Ovary (tissue), 9 donors: ENCODE results near the gene PJA1. TPM values are rescaled to one million over a fixed set of nuclear protein-coding genes. Genes with fewer than 3 reads are reported as not detected.
A peak's percentile ranks its signal among the peaks of the same experiment; 100 is the strongest.

Experiments used
- DNase-seq, 5 donors: peaks; one replicate each; pipeline ENCODE4 v3.0.0-alpha.2; 2019 to 2020
- H3K27ac ChIP-seq, 2 donors: fragments of 200-600 bp; one replicate each; pipeline versions ENCODE4 v1.5.1 to v1.8.0; 2019 to 2022
- H3K27me3 ChIP-seq: fragments of 200-600 bp; one replicate; pipeline ENCODE4 v1.8.0; 2022
- H3K36me3 ChIP-seq: fragments of 200-600 bp; sonication (generic); one replicate; pipeline ENCODE4 v1.5.1; 2019
- H3K4me1 ChIP-seq: one replicate; pipeline ENCODE4 v1.8.1; 2013; ENCODE audit warnings: mild to moderate bottlenecking, moderate library complexity; ENCODE audit not compliant: insufficient read depth
- H3K4me3 ChIP-seq: fragments of 200-600 bp; sonication (generic); one replicate; pipeline ENCODE4 v1.5.1; 2017
- H3K9me3 ChIP-seq, 2 donors: fragments of 200-600 bp in 1 of 2; sonication (generic) in 1 of 2; one replicate each; pipeline versions ENCODE4 v1.5.1 to v1.8.1; 2013 to 2019; ENCODE audit warnings: mild to moderate bottlenecking in 1 of 2, moderate library complexity in 1 of 2
- CTCF ChIP-seq, 3 donors: fragments of 450-650 bp in 2 of 3; fragments of 200-600 bp in 1 of 3; IDR thresholded peaks; one replicate each; pipeline versions ENCODE4 v1.5.1 to v1.8.0; 2016 to 2022; ENCODE audit warnings: antibody characterized with exemption in 3 of 3, mild to moderate bottlenecking in 1 of 3
- EP300 ChIP-seq: sonication (generic); formaldehyde crosslinking; IDR thresholded peaks from one replicate; pipeline ENCODE4 v1.6.1; 2017; ENCODE audit warnings: antibody characterized with exemption
- POLR2A ChIP-seq: fragments of 450-650 bp; IDR thresholded peaks from one replicate; pipeline ENCODE4 v1.6.1; 2017; ENCODE audit warnings: antibody characterized with exemption, mild to moderate bottlenecking, moderate library complexity
- WGBS, 3 donors: extraction: QIAGEN DNeasy Blood & Tissue Kit in 1 of 3; methylation state at CpG; one replicate each; pipeline versions ENCODE4 v1.1.5 to v1.1.7; 2013 to 2017; 5-methylcytosine and 5-hydroxymethylcytosine counted together
- intact Hi-C, 4 donors: fragments of 100-400 bp; cut with DNase I; formaldehyde crosslinking; loops; one replicate each; pipeline versions ENCODE4 v1.11.0 to v1.15.1; 2022 to 2023
- polyA plus RNA-seq, 2 donors: library from polyadenylated mRNA; stranded (reverse); fragments of 200-250 nt in 1 of 2; fragments of 350-450 nt in 1 of 2; fragmentation: Illumina TruSeq in 1 of 2; extraction: RNeasy Lipid Tissue Mini Kit (QIAGEN cat#74804) in 1 of 2; gene quantifications; one replicate each; pipeline ENCODE4 v1.2.3, GENCODE V29; 2013 to 2014
- total RNA-seq, 7 donors: library from RNA; depleted of rRNA in 2 of 7; stranded (reverse); fragments of >200 nt in 2 of 7; fragmentation: NEBNext Ultra II Directional in 3 of 7; extraction: Animal tissue kit (Norgen Biotek cat#: 25700) in 3 of 7; gene quantifications; one replicate each; pipeline versions ENCODE4 v1.1.0 to v1.2.4, GENCODE V29; 2016 to 2023
- donor health status: DM: no; HTN: no; CAD: no; lungs with moderate emphysema.
- donor health status: DM: no; HTN: no; CAD: no.
- donor health status: Bipolar disorder and iron deficiency.
- donor health status: DM: yes; HTN: yes; CAD: no.
- donor health status: DM: no; HTN: no; CAD: no.
- donor health status: DM: yes; HTN: yes; CAD: no.

PJA1 gene
- total and polyA plus RNA-seq, 9 donors: 17.2 to 68.0 (median 51.1) TPM

DNA sequence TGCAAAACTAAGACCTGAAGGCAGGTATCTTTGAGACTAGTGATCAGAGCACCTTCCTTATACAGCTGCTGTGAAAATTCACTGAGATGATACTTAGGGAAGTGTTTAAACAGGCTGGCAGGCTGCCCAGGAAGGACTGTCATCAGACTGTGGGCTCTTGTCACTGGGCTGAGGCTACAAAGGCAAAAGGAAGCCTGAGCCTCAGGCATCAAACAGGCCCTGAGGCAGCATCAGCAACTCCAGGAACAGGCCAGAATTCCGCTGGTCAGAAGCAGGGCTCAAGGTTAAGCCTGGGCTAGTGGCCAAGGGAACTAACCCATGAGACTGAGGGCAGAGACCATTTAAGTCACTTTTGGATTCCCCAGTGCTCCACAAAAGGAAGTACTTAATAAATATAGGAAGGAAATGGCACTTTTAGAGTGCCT lies 12.8 kb downstream of the PJA1 start:
- H3K27ac ChIP-seq: no peak overlapping the region
- WGBS, 3 donors: 12 to 40% (median 36%) methylated on average over 1 of the region's 1 CpG
- peak in 4 of 5 donors; percentile 15 to 46 (median 44) for DNase-seq

GRCh38 chrX:69151866-69152284 lies 13.4 kb downstream of the PJA1 start:
- WGBS, 3 donors: 74 to 89% (median 87%) methylated on average over 2 of the region's 2 CpGs
- intact Hi-C loops: no loop called here

More for the DNA sequence above, 12.8 kb downstream of the PJA1 start:
- Histone ChIP-seq H3K9me3 (no peaks in the 10 kb centered on the region), H3K4me1 (no peaks in the 10 kb centered on the region), H3K4me3 (no peak overlapping the region), H3K36me3 (no peaks in the 10 kb centered on the region), H3K27me3 (no peaks in the 10 kb centered on the region)
- intact Hi-C loops: no loop called here
- TF ChIP-seq EP300: no peak
- no peak for TF ChIP-seq POLR2A
- TF ChIP-seq CTCF (IDR thresholded peaks at IDR 0.05): no peak

GRCh38 chrX:69150281-69150960 lies 14.8 kb downstream of the PJA1 start:
- no peaks in the 10 kb centered on the region for H3K4me1 ChIP-seq
- H3K4me3 ChIP-seq: no peak overlapping the region
- WGBS, 3 donors: 58 to 73% (median 63%) methylated on average over 12 of the region's 12 CpGs
- TF ChIP-seq EP300: no peak
- TF ChIP-seq CTCF (IDR thresholded peaks at IDR 0.05): no peak
- no peak for TF ChIP-seq POLR2A
- intact Hi-C loops: no loop called here
- no peak overlapping the region for H3K27ac ChIP-seq
- H3K27me3 ChIP-seq: no peaks in the 10 kb centered on the region
- DNase-seq: peak in 1 of 5 donors; percentile 10
- H3K36me3 ChIP-seq: no peaks in the 10 kb centered on the region
- H3K9me3 ChIP-seq: no peaks in the 10 kb centered on the region

More at GRCh38 chrX:69151866-69152284, 13.4 kb downstream of the PJA1 start:
- no peak overlapping the region for H3K4me3 ChIP-seq
- no peak overlapping the region for H3K27ac ChIP-seq
- no peaks in the 10 kb centered on the region for H3K9me3 ChIP-seq
- no peaks in the 10 kb centered on the region for H3K36me3 ChIP-seq
- TF ChIP-seq CTCF (IDR thresholded peaks at IDR 0.05): no peak
- TF ChIP-seq POLR2A: no peak
- TF ChIP-seq EP300: no peak
- DNase-seq: no peak
- H3K4me1 ChIP-seq: no peaks in the 10 kb centered on the region
- no peaks in the 10 kb centered on the region for H3K27me3 ChIP-seq

GRCh38 chrX:69149466-69150280 lies 15.6 kb downstream of the PJA1 start:
- H3K27me3 ChIP-seq: no peaks in the 10 kb centered on the region
- intact Hi-C loops: no loop called here
- peak in 1 of 5 donors; percentile 14 for DNase-seq
- H3K4me3 ChIP-seq: no peak overlapping the region
- no peak overlapping the region for H3K27ac ChIP-seq
- no peaks in the 10 kb centered on the region for H3K9me3 ChIP-seq
- H3K4me1 ChIP-seq: no peaks in the 10 kb centered on the region
- no peaks in the 10 kb centered on the region for H3K36me3 ChIP-seq
- TF ChIP-seq EP300 (no peak), POLR2A (no peak), CTCF (IDR thresholded peaks at IDR 0.05) (no peak)
- 31 to 44% (median 44%) methylated on average over 28 of the region's 28 CpGs for WGBS, 3 donors
